ENCODE data around the gene ADAM15.

ADAM15 gene, protein sequence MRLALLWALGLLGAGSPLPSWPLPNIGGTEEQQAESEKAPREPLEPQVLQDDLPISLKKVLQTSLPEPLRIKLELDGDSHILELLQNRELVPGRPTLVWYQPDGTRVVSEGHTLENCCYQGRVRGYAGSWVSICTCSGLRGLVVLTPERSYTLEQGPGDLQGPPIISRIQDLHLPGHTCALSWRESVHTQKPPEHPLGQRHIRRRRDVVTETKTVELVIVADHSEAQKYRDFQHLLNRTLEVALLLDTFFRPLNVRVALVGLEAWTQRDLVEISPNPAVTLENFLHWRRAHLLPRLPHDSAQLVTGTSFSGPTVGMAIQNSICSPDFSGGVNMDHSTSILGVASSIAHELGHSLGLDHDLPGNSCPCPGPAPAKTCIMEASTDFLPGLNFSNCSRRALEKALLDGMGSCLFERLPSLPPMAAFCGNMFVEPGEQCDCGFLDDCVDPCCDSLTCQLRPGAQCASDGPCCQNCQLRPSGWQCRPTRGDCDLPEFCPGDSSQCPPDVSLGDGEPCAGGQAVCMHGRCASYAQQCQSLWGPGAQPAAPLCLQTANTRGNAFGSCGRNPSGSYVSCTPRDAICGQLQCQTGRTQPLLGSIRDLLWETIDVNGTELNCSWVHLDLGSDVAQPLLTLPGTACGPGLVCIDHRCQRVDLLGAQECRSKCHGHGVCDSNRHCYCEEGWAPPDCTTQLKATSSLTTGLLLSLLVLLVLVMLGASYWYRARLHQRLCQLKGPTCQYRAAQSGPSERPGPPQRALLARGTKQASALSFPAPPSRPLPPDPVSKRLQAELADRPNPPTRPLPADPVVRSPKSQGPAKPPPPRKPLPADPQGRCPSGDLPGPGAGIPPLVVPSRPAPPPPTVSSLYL

DNA sequence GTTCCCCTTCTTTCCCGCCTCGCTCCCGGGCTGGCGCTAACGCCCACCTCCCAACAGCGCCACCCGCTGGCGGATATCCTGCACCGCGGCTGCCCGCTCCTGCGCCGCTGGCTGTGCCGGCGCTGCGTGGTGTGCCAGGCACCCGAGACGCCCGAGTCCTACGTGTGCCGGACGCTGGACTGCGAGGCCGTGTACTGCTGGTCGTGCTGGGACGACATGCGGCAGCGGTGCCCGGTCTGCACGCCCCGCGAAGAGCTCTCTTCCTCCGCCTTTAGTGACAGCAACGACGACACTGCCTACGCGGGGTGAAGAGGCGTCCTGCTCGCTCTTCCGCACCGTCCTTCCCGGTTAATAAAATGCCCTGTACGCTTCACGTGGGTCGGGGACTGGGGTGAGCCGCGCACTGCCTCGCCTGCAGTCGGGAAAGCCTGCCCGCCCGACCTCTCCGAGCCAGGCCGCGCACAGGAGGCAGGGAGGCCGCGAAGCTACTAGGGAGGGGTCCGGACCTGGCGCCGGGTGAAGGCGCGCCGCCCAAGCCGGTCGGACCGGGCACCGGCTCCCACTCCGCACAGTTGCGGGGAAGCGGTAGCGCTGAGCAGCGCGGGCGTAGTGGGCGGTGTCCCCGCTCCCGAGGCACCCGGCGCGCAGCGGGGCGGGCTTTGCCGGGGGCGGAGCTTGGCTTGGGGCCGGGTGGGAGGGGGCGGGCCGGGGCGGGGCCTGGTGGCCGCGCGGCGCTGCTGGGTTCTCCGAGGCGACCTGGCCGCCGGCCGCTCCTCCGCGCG, at the start of gene ADAM15:
ADAM15 (plus strand) TSS at position 757 of the 782 bp plus-strand sequence. CDS start 71 bp downstream, outside the sequence.
- in situ Hi-C loops (cut with MboI; ENCODE audit: low sequenced_read_pairs, unreplicated experiment): loop anchor here (25.0 kb wide), 1 partner anchor 488 kb away; the partner anchor contains the start of genes CHRNB2 and UBE2Q1
- DNase-seq (ENCODE audit: low spot score): peak; percentile 99
- TF ChIP-seq, protein P1, sequence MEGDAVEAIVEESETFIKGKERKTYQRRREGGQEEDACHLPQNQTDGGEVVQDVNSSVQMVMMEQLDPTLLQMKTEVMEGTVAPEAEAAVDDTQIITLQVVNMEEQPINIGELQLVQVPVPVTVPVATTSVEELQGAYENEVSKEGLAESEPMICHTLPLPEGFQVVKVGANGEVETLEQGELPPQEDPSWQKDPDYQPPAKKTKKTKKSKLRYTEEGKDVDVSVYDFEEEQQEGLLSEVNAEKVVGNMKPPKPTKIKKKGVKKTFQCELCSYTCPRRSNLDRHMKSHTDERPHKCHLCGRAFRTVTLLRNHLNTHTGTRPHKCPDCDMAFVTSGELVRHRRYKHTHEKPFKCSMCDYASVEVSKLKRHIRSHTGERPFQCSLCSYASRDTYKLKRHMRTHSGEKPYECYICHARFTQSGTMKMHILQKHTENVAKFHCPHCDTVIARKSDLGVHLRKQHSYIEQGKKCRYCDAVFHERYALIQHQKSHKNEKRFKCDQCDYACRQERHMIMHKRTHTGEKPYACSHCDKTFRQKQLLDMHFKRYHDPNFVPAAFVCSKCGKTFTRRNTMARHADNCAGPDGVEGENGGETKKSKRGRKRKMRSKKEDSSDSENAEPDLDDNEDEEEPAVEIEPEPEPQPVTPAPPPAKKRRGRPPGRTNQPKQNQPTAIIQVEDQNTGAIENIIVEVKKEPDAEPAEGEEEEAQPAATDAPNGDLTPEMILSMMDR (IDR thresholded peaks at IDR 0.05; ENCODE audit: borderline replicate concordance, control extremely low read depth, extremely low read depth, insufficient read depth, missing control alignments): peak; percentile 99

DNA sequence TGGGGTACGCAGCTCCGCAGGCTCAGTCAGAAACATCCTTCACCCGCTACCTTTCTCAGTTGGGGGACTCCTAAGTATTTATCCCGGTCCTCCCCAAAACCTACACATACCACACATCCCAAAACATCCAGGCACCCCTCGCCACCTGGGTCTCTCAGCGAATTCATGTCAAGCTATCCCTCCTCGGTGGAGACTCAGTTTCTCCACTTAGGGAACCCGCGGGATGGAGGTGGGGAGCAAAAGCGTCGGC, 49.8 kb upstream of the ADAM15 start:
- TF ChIP-seq, protein P1 (IDR thresholded peaks at IDR 0.05; ENCODE audit: borderline replicate concordance, control extremely low read depth, extremely low read depth, insufficient read depth, missing control alignments): no peak
- no peak for DNase-seq (ENCODE audit: low spot score)
- in situ Hi-C loops (cut with MboI; ENCODE audit: low sequenced_read_pairs, unreplicated experiment): no loop called here

DNA sequence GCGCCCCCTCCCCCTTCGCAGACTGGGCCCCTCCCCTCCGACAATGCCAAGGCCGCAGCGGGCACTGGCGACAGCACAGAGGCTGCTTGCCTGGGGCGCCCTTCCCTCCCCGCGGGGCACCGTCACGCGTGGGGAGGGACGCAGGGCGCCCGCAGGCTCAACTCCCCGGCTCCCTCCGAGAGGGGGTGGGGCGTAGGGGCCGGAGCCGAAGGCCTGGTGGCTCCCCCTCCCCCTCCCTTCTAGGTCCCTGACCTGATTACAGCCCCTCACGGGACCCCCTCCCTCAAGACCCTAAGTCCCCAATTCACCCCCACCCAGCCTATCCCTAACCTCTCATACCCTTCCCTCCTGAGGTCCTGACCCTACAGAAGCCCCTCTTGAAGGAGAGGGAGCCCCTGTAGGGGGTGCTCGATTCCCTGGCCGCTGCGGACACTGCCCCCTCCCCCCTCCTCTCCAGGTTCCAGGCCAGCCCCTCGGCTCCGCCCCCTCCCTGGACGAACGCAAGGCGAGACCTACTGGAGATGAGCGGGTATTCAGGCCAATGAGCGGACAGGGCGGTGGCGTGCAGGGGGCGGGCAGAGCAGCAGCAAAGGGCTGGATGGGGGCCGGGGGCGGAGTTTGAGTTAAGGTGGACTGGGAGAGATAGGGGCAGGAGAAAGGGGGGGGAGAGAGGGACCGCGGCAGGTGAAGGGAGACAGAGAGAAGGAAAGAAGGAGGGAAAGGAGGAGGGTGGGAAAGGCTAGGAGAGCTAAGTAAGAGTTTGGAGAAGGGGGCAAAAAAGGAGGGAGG, 49.2 kb upstream of the ADAM15 start:
- TF ChIP-seq, protein P1 (IDR thresholded peaks at IDR 0.05; ENCODE audit: borderline replicate concordance, control extremely low read depth, extremely low read depth, insufficient read depth, missing control alignments): peak; percentile 37
- DNase-seq (ENCODE audit: low spot score): peak; percentile 98
- in situ Hi-C loops (cut with MboI; ENCODE audit: low sequenced_read_pairs, unreplicated experiment): no loop called here

DNA sequence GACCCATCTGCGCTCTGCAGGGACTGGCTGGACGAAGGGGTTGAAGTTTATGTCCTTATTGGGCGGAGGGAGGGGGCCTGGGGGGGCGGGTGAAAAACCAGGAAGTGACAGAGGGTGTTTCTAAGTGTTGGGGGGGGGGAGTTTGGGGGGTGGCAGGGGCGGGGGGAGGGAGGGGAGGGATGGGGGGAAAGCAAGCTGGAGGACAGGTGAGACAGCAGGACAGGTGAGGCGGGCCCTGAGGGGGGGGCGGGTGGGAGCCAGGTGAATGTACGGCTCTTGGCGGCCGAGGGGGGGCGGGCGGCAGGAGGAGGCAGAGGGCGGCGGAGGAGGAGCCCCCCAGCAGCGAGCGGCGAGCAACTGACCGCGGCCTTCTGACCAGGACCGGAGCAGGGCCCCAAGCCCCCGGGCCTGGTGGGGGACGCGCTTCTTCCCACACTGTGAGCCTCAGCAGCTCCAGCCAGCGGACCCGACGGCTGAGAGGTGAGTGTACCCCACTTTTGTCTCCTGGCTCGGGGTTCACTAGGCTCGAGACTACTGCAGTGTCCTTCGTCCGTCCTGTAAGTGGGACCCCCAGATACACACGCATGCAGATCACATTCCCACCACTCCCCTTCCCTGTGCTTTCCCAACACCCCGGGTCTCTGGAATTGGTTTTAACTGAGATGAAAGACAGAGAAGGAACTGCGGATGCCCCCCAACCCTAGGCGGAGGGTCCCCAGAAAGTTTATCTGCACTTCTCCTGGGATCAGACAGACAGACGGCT, 48.5 kb upstream of the ADAM15 start, which contains the start of gene ZBTB7B:
ZBTB7B (plus strand) TSS at position 339 of the 763 bp plus-strand sequence. CDS start 11,859 bp downstream, outside the sequence.
- TF ChIP-seq, protein P1 (IDR thresholded peaks at IDR 0.05; ENCODE audit: borderline replicate concordance, control extremely low read depth, extremely low read depth, insufficient read depth, missing control alignments): no peak
- in situ Hi-C loops (cut with MboI; ENCODE audit: low sequenced_read_pairs, unreplicated experiment): no loop called here

DNA sequence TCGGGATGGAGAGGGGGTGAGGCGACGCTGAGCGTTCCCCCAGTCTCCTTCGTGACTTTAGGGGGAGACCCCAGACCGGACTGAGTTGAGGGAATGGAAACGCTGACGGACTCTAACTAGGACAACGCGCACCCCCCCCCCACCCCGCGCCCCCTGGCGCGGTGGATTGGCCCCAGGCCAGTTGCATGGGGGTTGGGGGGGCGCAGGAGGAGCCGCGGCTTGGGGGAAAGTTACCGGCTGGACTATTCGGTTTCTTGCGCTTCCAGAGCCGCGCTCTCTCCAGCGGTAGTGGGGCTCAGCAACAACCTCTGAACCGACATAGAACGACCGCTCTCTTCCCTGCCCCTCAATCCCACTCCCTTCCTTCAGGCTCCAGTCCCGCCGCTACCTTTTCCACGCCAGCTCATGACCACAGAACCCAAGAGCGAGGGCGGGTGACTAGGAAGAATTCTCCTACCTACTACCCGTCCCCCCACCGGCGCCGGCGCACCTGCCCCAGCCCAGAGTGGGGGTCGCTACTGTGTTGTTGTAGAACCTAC, 47.8 kb upstream of the ADAM15 start:
- in situ Hi-C loops (cut with MboI; ENCODE audit: low sequenced_read_pairs, unreplicated experiment): no loop called here
- no peak for DNase-seq (ENCODE audit: low spot score)
- TF ChIP-seq, protein P1 (IDR thresholded peaks at IDR 0.05; ENCODE audit: borderline replicate concordance, control extremely low read depth, extremely low read depth, insufficient read depth, missing control alignments): no peak

More for the DNA sequence above, 48.5 kb upstream of the ADAM15 start, which contains the start of gene ZBTB7B:
- peak; percentile 79 for DNase-seq (ENCODE audit: low spot score)

All from GM13976 (cell line).